Skeletal muscle cell (primary cell): ENCODE results near the gene ADRB2.
A peak's percentile ranks its signal among the peaks of the same experiment; 100 is the strongest.

Experiments
- DNase-seq: peaks from one replicate; pipeline ENCODE4 v3.0.0-alpha.2; 2010; ENCODE audit warnings: low read depth
- H3K4me3 ChIP-seq: 2 replicates; pipeline ENCODE4 v1.5.1; 2011; ENCODE audit warnings: low read depth, mild to moderate bottlenecking, control low read depth, low read length, moderate library complexity

ADRB2 gene

GRCh38 chr5:148828511-148829247 lies 2.3 kb downstream of the ADRB2 start:
- peak overlapping the region; percentile 6 for H3K4me3 ChIP-seq
- DNase-seq: no peak

DNA sequence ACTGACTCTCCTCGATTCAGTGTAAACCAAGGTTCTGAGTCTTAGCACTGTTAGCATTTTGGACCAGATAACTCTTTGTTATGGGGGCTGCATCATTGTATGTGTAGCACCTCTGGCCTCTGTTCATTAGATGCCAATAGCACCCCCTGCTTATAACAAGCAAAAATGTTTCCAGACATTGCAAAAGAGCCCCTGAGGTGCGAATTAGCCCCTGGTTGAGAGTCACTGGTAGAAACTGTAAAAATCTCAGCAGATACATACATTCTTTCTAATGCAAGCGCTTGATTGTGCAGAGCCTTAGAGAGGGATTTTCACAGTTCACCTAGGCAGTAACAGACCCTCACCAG lies 2.8 kb downstream of the ADRB2 start:
- H3K4me3 ChIP-seq: no peak overlapping the region
- DNase-seq: no peak

DNA sequence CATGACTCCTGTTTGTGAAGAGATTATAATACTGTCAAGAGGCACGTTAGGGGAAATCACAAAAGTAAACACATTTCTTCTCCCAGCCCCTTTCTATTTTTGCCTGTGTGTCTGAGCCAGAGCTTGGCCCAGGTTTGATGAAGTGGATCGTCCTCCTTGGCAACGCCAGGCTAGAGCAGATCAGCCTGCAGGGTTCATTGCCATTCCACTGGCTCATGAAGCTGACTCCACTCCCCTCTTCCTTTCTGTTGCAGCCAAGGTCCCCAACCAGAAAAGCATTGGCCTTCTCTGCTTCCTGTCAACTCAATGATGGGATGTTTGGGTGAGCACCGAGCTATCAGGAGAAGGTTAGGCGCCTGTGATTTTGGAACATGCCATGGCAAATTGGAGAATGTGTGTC lies 3.3 kb downstream of the ADRB2 start:
- DNase-seq: no peak
- H3K4me3 ChIP-seq: no peak overlapping the region

- H3K4me3 ChIP-seq: no peak overlapping the region
These were observed 3.8 kb downstream of the ADRB2 start for GRCh38 chr5:148830211-148830610.

DNA sequence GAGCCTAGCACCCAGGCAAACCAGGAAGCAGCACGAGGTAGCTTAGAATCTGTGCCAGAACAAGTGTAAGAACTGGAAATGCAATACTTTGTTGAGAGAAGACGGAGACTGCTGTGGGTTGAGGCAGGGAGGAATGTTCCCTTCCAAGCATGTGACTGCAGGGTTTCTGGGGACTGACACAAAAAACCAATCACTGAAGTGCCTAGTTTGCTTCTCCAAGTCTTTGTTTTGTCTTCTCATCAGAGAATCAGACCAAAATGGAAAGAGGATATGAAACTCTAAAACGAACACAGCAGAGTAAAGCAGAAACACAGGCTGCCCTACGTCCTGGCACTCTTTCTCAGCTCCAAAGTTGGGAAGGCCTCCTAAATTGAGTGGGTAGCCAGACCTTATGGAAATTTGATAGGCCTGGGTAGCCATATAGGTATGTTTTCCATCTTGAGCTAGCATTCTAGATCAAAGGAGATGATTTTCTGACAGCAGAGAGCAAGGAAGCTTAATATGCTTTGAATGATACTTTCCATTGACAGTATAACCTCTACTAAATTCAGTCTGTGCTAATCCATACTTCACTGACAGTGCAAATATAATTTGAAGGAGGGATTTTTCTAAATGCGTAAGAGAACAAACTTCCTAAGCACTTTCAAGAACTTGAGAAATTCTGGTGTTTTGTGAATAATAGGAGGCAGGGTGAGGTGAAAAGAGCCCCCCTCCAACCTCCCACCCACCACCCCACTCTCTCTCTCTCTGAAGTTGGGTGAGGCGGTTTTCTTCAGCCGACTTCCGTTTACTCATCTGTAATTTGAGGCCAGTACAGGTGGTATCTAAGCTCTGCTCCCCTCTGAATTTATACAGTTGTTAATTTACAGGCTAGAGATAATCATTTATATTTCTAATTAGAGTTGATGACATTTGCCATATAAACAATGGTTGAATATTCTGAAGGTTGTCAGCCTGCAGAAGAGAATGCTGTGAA lies 5.5 kb downstream of the ADRB2 start:
- no peak overlapping the region for H3K4me3 ChIP-seq

More at GRCh38 chr5:148830211-148830610, 3.8 kb downstream of the ADRB2 start:
- no peak for DNase-seq

DNA sequence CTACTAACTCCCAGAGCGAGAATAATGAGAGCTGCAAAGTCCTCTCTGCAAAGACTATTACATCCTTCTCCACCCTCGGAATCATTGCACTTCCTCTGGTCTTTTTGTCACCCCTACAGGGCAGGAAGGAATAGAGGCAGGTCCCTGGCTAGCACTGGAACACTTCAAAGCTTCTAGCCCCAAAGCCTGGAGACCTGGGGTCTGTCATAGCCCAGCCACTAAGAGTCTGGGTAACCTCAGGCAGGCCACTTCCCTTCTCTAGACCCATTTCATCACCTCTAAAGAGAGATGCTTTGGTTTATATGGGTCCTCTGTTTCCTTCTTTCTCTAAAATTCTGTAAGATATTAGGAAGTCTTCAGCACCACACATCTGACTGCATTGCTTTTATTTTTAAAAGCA lies 6.7 kb downstream of the ADRB2 start:
- no peak overlapping the region for H3K4me3 ChIP-seq

More for the DNA sequence above, 5.5 kb downstream of the ADRB2 start:
- DNase-seq: no peak

GRCh38 chr5:148833925-148834324 lies 7.5 kb downstream of the ADRB2 start:
- H3K4me3 ChIP-seq: no peak overlapping the region
- DNase-seq: no peak

More for the DNA sequence above, 6.7 kb downstream of the ADRB2 start:
- DNase-seq: no peak

DNA sequence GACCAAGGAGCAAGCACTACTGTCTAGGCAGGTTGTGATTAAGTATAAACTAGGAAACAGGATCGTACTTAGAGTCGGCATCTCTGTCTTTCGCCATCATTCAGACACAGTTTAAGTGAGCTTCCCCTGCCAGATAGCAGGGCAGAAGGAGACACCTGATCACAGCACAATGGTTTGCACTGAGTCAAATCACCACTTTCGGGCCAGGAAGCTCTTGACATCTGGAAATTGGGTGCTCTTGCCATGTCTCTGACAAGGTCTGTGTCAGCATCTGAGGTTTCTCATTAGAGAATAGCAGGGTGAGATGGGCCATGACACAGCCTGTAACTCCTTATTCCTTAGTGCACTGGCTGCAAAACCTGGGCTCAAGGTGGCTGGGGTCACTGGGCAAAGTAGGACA lies 8.3 kb downstream of the ADRB2 start:
- no peak for DNase-seq
- H3K4me3 ChIP-seq: no peak overlapping the region

DNA sequence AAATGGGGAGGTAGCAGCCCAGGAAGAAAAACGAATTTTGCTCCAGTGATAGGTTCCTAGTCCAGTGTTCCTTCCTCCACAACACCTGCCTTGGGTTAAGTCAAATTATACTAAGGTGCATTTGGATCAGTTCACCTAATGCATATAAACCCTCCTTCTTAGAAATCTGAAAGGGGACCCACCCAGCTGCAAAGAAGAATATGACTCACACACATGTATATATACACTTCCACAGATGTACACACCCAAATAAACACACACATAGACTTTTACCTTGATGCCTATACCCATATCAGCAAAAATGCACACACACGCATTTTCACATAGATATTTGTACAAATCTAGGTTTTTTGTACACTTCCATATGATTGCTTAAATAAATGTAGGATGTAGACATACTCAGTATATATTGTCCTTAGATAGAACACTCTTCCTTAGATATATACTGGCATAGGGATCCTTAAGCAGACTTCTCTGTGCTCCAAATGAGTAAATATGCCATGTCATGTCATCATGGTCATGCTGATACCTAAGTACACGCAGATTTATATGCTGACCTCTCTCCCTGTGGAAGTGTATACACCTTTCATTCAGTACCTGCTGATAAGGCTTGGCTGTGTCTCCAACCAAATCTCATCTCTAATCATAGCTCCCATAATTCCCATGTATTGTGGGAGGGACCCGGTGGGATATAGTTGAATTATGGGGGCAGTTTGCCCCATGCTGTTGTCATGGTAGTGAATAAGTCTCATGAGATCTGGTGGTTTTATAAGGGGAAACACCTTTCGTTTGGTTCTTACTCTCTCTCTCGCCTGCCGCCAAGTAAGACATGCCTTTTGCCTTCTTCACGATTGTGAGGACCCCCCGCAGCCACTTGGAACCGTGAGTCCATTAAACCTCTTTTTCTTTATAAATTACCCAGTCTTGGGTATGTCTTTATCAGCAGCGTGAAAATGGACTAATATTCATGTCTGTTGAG lies 10.2 kb downstream of the ADRB2 start:
- no peak overlapping the region for H3K4me3 ChIP-seq
- DNase-seq: no peak

DNA sequence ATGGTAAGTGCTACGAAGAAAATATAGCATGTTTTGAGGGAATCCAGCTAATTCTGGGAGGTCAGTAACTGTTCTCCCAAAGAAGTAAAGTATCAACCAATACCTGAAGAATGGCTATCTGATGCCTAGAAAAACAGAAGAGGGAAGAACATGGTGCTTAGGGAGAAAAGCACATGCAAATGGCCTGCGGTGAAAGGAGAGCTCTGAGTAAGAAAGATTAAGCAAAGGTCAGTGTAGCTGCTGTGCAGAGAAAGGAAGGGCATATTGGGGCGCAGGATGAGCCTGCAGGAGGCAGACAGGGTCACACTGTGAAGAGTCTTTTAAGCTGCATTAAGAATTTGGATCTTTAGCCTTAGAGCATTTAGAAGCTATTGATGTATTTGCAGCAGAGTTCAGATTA lies 11.0 kb downstream of the ADRB2 start:
- H3K4me3 ChIP-seq: no peak overlapping the region
- DNase-seq: no peak

GRCh38 chr5:148838357-148838756 lies 11.9 kb downstream of the ADRB2 start:
- H3K4me3 ChIP-seq: no peak overlapping the region
- DNase-seq: no peak

- H3K4me3 ChIP-seq: no peak overlapping the region
- DNase-seq: no peak
These were observed 13.5 kb downstream of the ADRB2 start for GRCh38 chr5:148839960-148840359.

GRCh38 chr5:148840531-148840930 lies 14.1 kb downstream of the ADRB2 start:
- no peak for DNase-seq
- no peak overlapping the region for H3K4me3 ChIP-seq

- H3K4me3 ChIP-seq: no peak overlapping the region
- DNase-seq: no peak
These were observed 15.1 kb downstream of the ADRB2 start for GRCh38 chr5:148841519-148841918.

DNA sequence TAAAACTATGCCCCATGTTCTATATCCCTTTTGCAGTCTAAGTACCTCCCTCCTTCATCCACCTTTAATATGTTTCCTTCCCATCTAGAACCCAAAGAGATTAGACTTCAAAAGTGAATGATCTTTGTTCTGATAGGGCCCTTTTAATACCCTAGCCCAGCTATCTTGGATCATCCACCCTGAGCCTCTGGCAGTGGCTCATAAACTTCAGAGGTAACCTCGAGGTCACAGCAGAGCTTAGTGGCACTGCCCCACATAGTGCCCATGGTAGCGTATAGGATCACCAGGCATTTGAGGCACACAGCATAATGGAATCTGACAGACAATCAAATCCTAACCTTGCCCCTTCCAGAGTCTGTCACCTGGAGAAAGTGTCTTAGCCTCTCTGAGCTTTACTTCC lies 15.8 kb downstream of the ADRB2 start:
- H3K4me3 ChIP-seq: no peak overlapping the region

DNA sequence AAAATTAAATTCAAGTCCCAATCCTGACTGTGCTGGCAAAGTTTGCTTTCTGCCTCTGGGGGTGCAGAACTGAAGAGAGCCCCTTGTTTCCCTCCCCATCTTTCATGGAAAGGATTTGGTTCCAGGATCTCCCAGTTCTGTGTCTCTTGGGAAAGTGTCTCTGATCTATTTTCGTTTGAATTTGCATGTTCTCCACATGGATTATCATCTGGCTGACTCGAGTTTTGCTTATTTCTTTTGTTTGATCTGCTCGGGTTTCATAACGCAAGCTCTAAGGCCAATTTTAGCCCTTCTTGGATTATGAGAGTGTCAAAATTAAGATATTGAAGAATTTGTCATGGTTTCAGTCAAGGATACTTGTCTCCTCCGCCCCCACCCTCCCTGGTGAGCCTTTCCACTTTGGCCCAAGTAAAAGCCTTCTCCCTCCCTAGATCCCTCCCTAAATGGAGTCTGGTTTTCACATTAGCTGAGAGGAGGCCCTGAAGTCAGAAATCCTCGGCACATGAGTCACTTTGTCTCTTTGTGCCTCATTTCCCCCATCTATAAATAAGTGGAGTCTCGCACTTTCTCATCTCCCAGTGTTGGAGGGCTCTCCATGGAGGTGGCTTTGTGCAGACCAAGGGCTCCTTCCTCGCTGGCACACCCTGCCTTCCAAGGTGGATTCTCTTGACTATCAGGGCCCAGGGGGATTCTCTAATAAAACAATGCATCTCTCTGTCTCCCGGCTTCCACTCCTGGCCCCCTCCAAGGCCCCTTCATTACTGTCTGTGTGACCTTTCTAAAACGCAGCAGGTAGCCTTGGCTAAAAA lies 17.3 kb downstream of the ADRB2 start:
- no peak for DNase-seq
- H3K4me3 ChIP-seq: no peak overlapping the region

More for the DNA sequence above, 15.8 kb downstream of the ADRB2 start:
- no peak for DNase-seq

DNA sequence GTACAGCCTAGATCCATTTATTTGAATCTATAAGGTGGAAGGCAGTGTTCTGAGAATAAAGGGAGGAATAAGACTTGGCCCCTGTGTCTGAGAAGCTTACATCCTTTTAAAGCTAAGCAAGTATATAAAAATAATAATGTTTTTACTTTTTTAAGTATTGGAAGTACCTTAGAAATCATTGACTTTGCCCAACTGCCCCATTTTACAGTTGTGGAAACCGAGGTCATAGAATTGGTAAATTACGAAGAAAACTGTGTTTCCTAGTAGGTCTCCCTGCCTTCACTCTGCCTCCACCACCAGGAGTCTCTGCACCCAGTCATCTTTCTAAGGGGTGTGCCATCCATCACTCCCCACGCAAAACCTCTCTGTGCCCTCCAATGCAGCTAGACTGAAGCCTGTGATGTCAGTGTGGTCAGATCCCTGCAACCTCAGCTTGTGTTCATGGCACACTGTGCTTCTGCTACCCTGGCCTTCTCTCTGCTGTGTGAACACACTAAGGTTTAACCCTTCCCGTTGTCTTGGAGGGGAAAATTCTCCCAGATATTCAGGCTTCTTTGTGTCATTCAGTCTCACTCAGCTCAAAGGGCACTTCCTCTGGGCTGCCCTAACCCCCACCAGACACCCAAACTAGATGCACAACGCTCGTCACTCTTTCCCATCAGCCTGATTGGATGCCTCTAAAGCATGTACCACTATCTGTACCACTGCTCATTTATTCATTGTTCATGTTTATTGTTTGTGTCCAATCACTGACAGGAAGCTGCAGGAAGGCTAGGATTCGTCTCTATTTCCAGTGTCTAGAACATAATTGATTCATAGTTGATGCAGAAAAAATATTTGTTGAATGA lies 18.2 kb downstream of the ADRB2 start:
- no peak overlapping the region for H3K4me3 ChIP-seq
- no peak for DNase-seq

GRCh38 chr5:148846930-148847329 lies 20.5 kb downstream of the ADRB2 start:
- H3K4me3 ChIP-seq: no peak overlapping the region
- no peak for DNase-seq
